ENCODE data around the gene ASCC3.

Gene ASCC3

DNA sequence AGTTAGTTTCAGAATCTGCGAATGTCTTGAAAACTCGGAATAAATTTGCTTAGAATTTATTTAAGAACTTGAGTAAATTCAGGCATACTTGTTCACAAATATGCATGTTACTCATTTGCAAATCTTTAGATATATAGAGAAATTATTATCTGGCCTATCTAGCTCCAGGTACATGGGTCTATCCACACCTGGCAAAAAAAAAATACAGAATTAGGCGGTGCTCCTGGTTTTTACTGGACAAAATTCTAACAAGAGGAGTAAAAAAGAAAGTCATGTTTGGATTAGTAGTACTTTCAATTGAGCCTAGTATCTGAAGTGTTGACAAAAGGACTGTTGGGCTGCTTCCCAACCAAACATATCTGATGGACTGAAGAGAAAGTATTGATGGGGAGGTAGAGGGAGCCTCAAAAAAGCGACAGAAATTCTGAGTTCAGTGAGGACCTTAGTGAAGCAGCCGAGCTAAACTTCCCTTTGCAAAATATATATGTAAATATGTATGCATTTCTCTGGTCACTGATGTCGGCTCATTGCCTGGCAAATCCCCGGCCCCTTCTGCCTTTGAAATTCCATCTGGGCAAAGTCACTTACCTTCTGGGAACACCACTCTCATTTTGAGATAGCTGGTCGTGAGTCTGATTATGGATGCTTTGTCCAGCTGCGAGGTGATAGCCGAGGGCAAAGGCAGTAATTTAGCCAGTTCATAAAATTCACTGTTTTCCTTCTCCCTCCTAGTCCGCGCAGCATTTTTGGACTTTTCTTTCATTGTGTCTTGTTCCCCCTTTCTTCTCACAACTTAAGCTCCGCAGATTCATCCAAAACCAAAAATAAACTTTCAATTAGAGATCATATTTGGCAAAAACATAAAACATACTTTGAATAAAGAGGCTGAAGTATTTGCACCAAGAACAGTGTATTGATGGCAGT, 418.2 kb downstream of the ASCC3 start:
- Histone ChIP-seq H4K20me1 (ENCODE audit: control insufficient read depth, insufficient read depth, low read depth, low read length) (no peaks in the 10 kb centered on the region), H3F3A (ENCODE audit: control insufficient read depth, insufficient read depth) (no peaks in the 10 kb centered on the region), H3K4me1 (ENCODE audit: control insufficient read depth, low read length) (no peaks in the 10 kb centered on the region), H3K9me2 (replicated peaks; ENCODE audit: control insufficient read depth, low read length) (no peaks in the 10 kb centered on the region), H3K27me3 (ENCODE audit: control insufficient read depth, low read length) (0 out of 2 replicates have a peak, but pooled peaks cover 3% of the 10 kb centered on the region), H3K4me3 (ENCODE audit: low read length) (no peak overlapping the region), H3K79me2 (ENCODE audit: control insufficient read depth, low read length) (no peaks in the 10 kb centered on the region), H3K9me3 (ENCODE audit: control insufficient read depth, insufficient read depth, low read length) (peaks cover 3% of the 10 kb centered on the region; the same call in 1 of the 2 replicates), H3K36me3 (ENCODE audit: control insufficient read depth, low read length) (no peaks in the 10 kb centered on the region), H3K27ac (ENCODE audit: low read depth, low read length) (no peak overlapping the region), H3K4me2 (ENCODE audit: low read length) (no peak overlapping the region)
- TF ChIP-seq EZH2phosphoT487 (IDR thresholded peaks at IDR 0.05; ENCODE audit: borderline replicate concordance, low read length), result no peak
- TF ChIP-seq, protein P1, sequence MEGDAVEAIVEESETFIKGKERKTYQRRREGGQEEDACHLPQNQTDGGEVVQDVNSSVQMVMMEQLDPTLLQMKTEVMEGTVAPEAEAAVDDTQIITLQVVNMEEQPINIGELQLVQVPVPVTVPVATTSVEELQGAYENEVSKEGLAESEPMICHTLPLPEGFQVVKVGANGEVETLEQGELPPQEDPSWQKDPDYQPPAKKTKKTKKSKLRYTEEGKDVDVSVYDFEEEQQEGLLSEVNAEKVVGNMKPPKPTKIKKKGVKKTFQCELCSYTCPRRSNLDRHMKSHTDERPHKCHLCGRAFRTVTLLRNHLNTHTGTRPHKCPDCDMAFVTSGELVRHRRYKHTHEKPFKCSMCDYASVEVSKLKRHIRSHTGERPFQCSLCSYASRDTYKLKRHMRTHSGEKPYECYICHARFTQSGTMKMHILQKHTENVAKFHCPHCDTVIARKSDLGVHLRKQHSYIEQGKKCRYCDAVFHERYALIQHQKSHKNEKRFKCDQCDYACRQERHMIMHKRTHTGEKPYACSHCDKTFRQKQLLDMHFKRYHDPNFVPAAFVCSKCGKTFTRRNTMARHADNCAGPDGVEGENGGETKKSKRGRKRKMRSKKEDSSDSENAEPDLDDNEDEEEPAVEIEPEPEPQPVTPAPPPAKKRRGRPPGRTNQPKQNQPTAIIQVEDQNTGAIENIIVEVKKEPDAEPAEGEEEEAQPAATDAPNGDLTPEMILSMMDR (IDR thresholded peaks at IDR 0.05; ENCODE audit: low read depth, low read length, poor library complexity, severe bottlenecking), result no peak

DNA sequence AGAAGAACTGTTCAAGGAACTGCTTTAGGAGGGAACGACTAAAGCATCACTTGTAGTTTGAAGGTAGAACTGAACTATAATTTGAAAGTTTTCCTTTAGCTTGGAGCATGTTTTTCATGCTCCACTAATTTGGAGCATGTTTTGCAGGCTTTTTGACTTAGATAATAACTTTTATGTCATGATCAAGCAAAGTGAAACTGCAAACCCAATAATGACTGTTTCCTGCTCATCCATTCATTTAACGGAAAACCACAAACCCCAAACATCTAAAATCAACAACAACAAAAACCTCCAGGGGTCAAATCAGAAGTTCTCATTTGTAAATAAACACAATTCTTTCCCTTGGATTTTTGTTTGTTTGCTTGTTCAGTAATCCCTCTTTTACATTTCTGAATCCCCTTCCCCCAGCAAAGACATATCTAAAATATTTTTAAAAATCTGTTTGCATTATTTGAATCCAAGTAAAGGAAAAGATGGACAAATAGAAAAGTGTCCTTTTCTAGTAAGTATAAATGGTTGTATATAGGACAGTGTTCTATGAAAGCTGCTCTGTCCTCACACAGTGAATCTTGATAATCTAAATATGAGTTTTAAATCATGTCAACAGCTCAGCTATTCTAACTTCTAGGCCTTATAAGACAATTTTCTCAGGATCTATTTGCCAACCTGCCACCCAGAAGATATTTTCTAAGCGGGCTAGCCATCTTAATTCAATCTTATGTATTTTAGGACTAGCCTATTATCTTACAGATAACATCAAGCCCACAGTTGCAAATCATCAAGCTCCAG, 419.0 kb downstream of the ASCC3 start:
- Histone ChIP-seq H3K27ac (ENCODE audit: low read depth, low read length) (no peak overlapping the region), H4K20me1 (ENCODE audit: control insufficient read depth, insufficient read depth, low read depth, low read length) (no peaks in the 10 kb centered on the region), H3K36me3 (ENCODE audit: control insufficient read depth, low read length) (no peaks in the 10 kb centered on the region), H3K79me2 (ENCODE audit: control insufficient read depth, low read length) (no peaks in the 10 kb centered on the region), H3F3A (ENCODE audit: control insufficient read depth, insufficient read depth) (no peaks in the 10 kb centered on the region), H3K9me2 (replicated peaks; ENCODE audit: control insufficient read depth, low read length) (no peaks in the 10 kb centered on the region), H3K4me1 (ENCODE audit: control insufficient read depth, low read length) (no peaks in the 10 kb centered on the region), H3K9me3 (ENCODE audit: control insufficient read depth, insufficient read depth, low read length) (peaks cover 3% of the 10 kb centered on the region; the same call in 1 of the 2 replicates), H3K4me3 (ENCODE audit: low read length) (no peak overlapping the region), H3K4me2 (ENCODE audit: low read length) (no peak overlapping the region), H3K27me3 (ENCODE audit: control insufficient read depth, low read length) (0 out of 2 replicates have a peak, but pooled peaks cover 3% of the 10 kb centered on the region)
- TF ChIP-seq, protein P1 (IDR thresholded peaks at IDR 0.05; ENCODE audit: low read depth, low read length, poor library complexity, severe bottlenecking), result no peak
- TF ChIP-seq EZH2phosphoT487 (IDR thresholded peaks at IDR 0.05; ENCODE audit: borderline replicate concordance, low read length), result no peak

DNA sequence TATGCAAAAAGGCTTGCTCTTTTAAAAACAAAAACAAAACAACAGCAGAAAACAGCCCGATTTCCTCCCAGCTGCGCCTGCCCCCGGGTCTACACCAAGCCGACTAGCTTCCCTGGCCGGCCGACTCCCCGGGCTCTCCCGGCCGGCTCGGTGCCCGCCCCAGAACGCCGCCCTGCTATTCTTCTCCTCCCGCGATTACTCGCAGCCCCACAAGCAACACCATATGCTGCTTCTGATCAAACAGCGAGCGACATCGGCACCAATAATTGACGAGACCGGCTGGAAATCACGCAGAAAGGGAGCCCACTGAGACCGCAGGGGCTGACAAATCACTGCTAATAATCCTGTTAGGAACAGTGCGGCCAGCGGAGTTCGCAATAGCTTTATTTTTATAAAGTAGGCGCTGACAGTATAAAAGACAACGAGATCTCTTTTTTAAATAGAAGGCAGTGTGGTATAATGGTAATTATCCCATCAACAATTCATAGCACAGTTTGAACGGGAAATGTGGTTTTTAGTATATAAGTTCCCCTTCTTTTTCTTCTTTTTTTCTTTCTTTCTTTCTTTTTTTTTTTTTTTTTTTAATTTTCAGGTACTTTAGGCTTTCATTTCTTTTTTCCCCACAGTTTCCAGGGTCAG, 419.7 kb downstream of the ASCC3 start:
- no peaks in the 10 kb centered on the region for H4K20me1 ChIP-seq (ENCODE audit: control insufficient read depth, insufficient read depth, low read depth, low read length)
- no peaks in the 10 kb centered on the region for H3K9me2 ChIP-seq (replicated peaks; ENCODE audit: control insufficient read depth, low read length)
- TF ChIP-seq, protein P1 (IDR thresholded peaks at IDR 0.05; ENCODE audit: low read depth, low read length, poor library complexity, severe bottlenecking), result no peak
- no peak for TF ChIP-seq EZH2phosphoT487 (IDR thresholded peaks at IDR 0.05; ENCODE audit: borderline replicate concordance, low read length)
- H3K27ac ChIP-seq (ENCODE audit: low read depth, low read length), result no peak overlapping the region
- no peak overlapping the region for H3K4me2 ChIP-seq (ENCODE audit: low read length)
- no peaks in the 10 kb centered on the region for H3K4me1 ChIP-seq (ENCODE audit: control insufficient read depth, low read length)
- no peaks in the 10 kb centered on the region for H3K36me3 ChIP-seq (ENCODE audit: control insufficient read depth, low read length)
- H3F3A ChIP-seq (ENCODE audit: control insufficient read depth, insufficient read depth), result no peaks in the 10 kb centered on the region
- H3K9me3 ChIP-seq (ENCODE audit: control insufficient read depth, insufficient read depth, low read length), result peaks cover 3% of the 10 kb centered on the region; the same call in 1 of the 2 replicates
- no peak overlapping the region for H3K4me3 ChIP-seq (ENCODE audit: low read length)
- H3K79me2 ChIP-seq (ENCODE audit: control insufficient read depth, low read length), result no peaks in the 10 kb centered on the region
- 0 out of 2 replicates have a peak, but pooled peaks cover 3% of the 10 kb centered on the region for H3K27me3 ChIP-seq (ENCODE audit: control insufficient read depth, low read length)

Measured in DOHH2 (cell line).